HG02588 (cell line): ENCODE data around the gene ROS1.
"Not testable (repeated sequence)": the region's sequence is repeated elsewhere in the genome, so short reads cannot be mapped to it uniquely, and the experiment has no call there.

Experiments used
- ATAC-seq: cut with Tn5 transposase; IDR thresholded peaks from one replicate; pipeline ENCODE4 v1.9.1; 2021; ENCODE audit warnings: mild to moderate bottlenecking, moderate library complexity; ENCODE audit not compliant: unreplicated experiment

ROS1 gene

DNA sequence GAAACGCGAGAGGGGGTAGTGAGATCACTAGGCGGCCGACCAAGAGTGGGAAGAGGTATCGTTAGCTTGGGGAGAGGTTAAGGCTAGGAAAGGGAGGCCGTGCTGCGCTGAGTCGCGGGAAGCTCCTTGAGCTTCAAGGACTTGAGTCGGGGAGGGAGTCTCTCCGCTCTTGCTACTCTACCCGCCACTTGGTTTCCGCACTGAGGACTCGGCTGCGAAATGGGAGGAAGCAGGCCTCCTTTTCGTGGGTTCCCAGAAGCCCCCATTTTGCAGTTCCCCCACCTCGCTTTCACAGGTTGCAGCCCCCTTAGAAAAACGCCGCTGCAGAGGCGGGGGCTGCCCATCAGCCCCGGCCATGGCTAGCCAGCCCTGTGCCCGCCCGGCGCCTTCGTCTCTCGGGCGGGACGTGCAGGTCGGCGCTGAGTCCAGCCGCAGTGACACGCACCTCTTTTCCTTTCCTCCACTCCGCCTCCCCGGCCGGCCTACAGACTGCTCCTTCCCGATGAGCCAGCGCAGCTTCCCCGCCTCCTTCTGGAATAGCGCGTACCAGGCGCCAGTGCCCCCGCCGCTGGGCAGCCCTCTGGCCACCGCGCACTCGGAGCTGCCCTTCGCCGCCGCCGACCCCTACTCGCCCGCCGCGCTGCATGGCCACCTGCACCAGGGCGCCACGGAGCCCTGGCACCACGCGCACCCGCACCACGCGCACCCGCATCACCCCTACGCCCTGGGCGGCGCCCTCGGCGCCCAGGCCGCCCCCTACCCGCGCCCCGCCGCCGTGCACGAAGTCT lies 155.5 kb downstream of the ROS1 start:
- ATAC-seq, result no peak

DNA sequence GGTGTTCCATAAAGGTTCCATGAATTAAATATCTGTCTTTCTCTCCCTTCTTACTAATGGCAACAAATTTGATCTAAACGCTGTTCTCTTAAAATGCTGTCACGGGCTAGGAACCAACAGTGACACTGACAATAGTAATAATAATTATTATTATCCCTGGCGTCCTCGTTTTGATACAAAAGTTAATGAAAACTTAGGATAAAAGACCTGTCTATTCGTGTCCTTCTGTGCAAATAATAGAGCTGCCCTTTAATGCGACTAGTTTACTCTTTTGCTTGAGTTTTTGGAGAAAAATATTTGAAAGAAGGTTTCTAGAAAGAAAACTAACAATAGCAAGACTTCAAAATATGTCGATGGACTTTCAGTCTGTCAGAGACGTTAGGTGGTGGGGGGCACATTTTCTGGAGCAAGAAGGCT lies 156.1 kb downstream of the ROS1 start:
- no peak for ATAC-seq

DNA sequence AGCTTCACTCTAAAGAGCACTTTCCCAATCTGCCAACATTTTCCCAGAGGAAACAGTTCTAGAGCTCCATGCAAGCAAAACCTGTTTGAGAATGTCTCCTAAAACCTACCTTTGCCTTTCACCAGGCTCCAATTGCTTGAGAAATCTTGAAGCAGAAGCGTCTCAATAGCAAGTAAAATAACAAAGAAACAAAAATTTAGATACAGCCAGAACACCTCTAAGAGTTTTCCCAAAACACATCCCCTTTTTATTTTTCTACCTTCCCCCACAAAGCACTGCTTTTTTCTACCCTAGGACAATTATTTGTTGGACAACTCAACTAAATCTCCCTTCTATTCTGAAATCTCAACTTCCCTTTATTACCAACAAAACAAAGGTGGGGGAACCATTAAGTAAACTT lies 156.8 kb downstream of the ROS1 start:
- ATAC-seq, result no peak

DNA sequence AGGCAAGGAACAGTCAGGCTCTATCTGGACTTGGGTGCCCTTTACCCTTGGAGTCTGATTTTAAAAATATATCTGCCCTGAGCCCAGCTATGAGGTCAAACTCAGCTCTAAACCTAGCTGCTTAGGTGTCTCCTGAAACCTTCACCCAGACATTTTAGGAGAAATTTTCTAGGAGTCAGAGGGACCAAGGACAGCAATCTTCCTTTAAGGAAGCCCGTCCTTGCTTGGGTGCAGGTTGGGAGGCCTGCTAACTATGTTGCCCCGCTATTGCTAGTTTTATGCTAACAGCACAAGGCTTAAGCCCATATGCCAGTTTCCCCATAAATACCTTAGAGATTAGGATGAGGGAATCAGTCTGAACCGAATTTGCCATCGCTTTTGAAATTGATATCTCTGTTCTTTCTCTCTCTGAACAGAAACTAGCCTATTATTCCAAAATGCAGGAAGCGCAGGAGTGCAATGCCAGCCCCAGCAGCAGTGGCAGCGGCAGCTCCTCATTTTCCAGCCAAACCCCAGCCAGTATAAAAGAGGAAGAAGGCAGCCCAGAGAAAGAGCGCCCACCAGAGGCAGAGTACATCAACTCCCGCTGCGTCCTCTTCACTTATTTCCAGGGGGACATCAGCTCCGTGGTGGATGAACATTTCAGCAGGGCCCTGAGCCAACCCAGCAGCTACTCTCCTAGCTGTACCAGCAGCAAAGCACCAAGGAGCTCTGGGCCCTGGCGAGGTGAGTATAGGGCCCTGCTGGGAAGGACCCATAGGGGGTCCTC lies 157.8 kb downstream of the ROS1 start:
- ATAC-seq, result no peak

DNA sequence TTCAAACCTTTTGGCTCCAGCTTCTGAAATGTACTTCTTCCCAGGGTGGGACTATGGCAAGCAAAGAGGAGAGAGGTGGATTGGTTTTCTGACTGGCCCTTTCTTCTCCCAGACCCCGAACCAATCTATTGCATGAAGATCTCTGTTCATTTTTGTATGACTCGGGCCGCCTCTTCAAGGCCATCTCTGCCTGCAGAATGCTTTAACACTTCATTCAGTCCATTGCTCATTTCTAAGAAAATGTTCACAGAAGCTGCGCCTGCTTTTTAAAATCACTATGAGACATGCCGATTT lies 158.7 kb downstream of the ROS1 start:
- no peak for ATAC-seq

DNA sequence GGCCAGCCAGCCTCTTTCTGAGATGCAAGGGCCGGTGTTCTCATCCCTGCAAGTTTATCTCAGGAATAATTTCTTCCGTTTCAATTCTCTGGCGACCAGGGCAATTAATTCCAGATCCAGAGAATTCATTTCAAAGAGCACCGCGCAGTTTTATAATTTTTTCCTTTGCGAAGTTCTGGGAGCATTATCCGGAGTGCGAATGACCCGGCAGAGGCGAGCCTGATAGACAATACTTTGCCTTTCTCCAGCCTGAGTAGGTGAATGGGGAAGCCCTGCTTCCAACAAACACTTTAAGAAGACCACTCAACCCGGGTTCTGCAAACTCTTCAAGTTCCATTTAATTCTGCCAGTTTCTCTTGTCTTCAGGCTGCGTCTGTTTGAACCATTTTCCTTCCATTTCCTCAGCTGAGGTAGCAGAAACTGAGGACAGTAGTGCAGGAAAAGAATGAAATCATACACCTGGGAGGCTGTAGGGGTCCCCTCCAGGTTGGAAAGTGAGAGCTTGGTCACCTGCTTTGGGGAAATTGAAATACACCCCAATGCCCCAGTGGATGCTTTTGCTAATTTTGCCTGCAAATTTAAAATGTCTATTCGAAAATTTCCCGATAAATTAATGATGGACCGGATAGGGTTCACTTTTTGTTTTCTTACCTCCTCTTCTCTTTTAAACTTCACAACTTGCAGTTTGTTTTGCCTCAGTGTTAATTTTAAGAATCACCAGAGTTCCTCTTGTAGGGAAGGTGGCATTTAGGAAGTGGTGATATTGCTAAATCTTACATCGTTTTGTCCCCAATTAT lies 159.3 kb downstream of the ROS1 start:
- no peak for ATAC-seq

DNA sequence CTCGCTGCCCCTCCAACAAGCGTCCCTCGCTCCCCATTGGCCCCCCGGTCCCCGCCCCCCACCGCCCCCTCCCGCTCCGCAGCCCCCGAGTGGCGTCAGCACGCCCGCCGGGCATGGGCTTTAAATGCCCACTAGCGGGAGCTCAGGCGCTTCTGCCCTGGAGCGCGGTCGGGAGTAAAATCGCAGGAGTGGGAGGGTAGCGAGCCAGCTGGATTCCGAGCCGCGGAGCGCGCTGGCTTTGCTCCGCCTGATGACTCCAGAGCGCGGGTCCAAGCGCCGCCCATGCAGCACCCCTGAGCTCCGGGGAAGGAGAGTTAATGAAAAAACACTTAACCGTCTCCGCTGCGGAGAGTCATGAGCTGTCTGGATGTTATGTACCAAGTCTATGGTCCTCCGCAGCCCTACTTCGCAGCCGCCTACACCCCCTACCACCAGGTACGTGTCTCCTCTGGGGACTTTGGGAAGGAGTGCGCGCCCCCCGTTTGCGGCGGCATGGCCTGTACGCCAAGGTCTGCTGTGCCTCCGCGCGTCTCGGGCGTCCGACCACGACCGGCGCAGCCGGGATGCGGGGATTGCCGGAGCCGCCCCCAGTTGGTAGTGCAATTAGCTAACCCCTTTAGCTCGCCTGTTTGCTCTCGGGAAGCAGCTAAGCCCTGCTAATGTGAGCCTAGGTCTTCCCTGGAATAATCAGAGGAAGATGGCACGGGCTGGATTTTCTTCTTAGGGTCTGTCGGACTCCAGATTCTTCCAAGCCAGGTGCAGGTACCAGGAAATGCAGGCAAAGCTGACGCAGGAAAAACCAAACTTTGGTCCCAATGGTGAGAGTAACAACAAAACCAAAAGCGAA lies 160.1 kb downstream of the ROS1 start, which contains the start of gene VGLL2:
Gene VGLL2, plus strand, starts transcription at position 149 of the 847 bp plus-strand sequence. Its CDS starts 206 bp downstream, at position 355.
- no peak for ATAC-seq

DNA sequence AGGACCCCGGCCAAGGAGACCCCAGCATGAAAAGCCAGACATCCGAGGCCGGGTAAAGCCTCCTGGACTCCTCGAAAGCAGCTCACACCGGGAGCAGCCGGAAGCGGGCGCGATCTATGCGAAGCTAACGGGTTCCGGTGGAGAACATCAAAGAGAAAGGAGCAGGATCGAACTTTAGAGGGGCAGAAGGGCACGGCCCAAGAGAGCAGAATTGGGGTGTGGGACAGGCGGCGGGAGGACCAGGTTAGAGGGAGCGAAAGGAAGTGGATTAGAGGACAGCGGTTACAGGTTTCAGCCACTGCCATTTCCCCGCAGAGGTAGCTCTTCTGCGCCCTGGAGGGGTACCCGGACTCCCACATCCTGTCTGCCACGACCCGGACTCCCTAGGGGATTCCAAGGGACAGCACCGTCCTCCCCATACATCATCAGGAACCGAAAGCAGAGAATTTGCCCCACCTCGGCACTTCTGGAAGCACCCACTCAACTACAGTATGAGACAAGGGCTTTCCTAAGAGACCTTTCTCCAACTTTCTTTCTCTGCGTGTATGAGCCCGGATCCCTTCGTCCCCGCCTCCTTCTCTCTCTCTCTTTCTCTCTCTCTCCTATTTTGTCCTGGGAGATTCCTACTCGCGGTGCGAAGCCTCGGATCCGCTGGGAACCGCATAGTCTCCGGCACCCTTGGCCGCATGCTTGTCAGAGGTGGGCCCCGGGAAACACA lies 160.9 kb downstream of the ROS1 start:
- ATAC-seq, result peak; percentile 69

DNA sequence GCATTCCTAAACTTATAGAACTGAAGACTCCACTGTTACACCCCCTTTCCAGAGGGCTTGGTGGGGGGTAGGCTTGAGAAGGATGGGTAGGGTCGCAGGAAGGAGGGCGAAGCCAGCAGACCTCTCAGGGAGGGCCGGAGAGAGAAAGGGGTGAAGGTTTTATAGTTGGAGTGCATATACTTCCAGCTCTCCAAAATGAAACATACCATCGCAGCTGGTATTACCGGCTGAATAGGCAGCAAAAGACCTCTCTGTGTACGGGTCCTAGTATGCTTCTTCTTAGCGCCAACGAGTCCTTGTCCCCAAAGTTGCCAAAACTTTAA lies 161.4 kb downstream of the ROS1 start:
- ATAC-seq, result no peak

DNA sequence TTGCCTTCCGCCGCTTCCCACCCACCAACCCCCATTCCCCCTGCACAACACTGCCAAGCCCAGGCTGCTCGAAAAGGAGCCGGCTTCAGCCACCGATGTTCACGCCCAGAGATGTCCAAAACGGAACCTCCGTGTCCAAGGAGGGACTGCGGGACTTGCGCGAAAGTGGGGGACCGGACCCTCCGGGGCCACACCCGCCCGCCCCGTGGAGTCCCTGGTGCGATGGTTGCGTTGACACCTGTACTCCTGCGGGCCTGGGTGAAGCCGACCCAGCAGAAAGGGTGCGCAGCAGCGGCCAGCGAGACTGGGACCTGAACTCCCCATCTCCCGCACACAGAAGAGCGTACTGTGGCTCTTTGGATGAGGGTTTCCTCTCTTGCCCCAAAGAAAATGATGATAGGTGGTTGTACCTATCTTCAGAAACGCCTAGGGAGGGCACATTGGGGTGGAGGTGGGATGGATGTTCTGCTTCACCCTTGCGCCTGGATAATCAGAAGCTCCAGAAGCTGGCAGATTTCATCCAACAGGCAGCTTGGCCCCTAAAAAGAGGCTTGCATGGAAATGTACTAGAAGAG lies 162.3 kb downstream of the ROS1 start:
- no peak for ATAC-seq

DNA sequence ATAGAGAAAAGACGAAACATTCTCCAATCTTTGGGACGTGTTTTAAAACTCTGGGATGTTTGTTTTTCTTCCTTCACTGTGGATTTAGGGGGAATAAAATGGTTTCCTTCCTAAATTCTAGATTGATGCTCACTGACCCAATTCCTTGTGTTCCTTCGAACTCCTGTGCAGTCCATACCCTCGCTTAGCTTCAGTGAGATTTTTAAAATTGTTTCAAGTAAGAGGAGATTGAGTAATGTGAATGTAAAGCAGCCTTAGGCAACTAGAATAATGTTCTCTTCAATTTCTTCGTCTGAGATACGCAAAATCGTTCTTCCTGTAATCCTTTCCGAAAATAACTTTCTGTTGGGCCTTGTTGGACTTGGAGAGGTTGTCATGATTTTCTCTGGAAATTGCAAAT lies 162.9 kb downstream of the ROS1 start:
- ATAC-seq, result no peak

DNA sequence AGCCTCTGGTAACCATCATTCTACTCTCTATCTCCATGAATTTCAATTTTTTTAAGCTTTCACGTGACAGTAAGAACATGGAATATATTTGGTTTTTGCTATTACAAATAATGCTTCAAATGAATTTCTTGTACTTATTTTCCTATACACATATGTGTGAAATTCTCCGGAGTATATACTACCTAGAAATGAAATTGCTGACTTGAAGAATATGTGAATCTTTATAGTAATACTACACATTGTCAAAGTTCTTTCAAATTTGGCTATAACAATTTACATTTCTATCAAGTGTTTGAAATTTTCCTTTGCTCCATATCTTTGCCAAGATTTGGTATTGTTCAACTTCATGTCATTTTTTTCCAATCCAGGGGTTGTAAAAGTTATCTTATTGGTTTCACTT lies 172.0 kb downstream of the ROS1 start:
- ATAC-seq, result no peak

DNA sequence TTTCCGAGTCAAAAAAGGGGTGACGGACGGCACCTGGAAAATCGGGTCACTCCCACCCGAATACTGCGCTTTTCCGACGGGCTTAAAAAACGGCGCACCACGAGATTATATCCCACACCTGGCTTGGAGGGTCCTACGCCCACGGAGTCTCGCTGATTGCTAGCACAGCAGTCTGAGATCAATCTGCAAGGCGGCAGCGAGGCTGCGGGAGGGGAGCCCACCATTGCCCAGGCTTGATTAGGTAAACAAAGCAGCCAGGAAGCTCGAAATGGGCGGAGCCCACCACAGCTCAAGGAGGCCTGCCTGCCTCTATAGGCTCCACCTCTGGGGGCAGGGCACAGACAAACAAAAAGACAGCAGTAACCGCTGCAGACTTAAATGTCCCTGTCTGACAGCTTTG lies 180.8 kb downstream of the ROS1 start:
- ATAC-seq, result not testable (repeated sequence)

DNA sequence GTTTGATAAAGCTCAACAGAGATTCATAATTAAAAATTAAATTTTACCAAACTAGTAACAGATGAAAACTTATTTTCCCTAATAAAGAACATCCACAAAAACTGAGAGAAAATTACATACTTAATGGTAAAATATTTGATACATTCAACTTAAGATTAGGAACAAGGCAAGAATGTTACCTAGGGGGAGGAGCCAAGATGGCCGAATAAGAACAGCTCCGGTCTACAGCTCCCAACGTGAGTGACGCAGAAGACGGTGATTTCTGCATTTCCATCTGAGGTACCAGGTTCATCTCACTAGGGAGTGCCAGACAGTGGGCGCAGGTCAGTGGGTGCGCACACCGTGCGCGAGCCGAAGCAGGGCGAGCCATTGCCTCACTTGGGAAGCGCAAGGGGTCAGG lies 181.2 kb downstream of the ROS1 start:
- ATAC-seq, result not testable (repeated sequence)
